D721Med (cell line): ENCODE data around the gene RBKS.
"Not testable (repeated sequence)": the region's sequence is repeated elsewhere in the genome, so short reads cannot be mapped to it uniquely, and the experiment has no call there.

ENCODE experiments used
- DNase-seq: peaks from one replicate; pipeline ENCODE4 v3.0.0; 2011; ENCODE audit warnings: low spot score; ENCODE audit not compliant: insufficient read length
- FAIRE-seq: peaks from 2 replicates; lab custom pipeline; 2011; peaks lifted over from hg19 to GRCh38; lab: Jason Lieb, UNC
- CTCF ChIP-seq: IDR thresholded peaks from 2 replicates; pipeline ENCODE4 v1.5.1; 2012; ENCODE audit warnings: mild to moderate bottlenecking, control low read depth; ENCODE audit not compliant: insufficient read depth; ENCODE audit errors: missing control alignments

The RBKS gene

GRCh38 chr2:27871802-27872201 lies 18.4 kb downstream of the RBKS start:
- TF ChIP-seq CTCF = no peak
- no peak for FAIRE-seq
- no peak for DNase-seq

- FAIRE-seq = no peak
- no peak for TF ChIP-seq CTCF
- no peak for DNase-seq
Measured at GRCh38 chr2:27870724-27871123, 19.5 kb downstream of the RBKS start.

- no peak for DNase-seq
- TF ChIP-seq CTCF = no peak
- no peak for FAIRE-seq
Measured at GRCh38 chr2:27869763-27870162, 20.4 kb downstream of the RBKS start.

GRCh38 chr2:27866237-27866636 lies 23.9 kb downstream of the RBKS start:
- FAIRE-seq (no peak), DNase-seq (no peak)

GRCh38 chr2:27863955-27864354 lies 26.2 kb downstream of the RBKS start:
- not testable (repeated sequence) for FAIRE-seq

More at GRCh38 chr2:27866237-27866636, 23.9 kb downstream of the RBKS start:
- TF ChIP-seq CTCF = no peak

GRCh38 chr2:27863146-27863545 lies 27.0 kb downstream of the RBKS start:
- DNase-seq (no peak), FAIRE-seq (no peak)
- no peak for TF ChIP-seq CTCF

More at GRCh38 chr2:27863955-27864354, 26.2 kb downstream of the RBKS start:
- DNase-seq = not testable (repeated sequence)

- no peak for FAIRE-seq
- DNase-seq = no peak
- no peak for TF ChIP-seq CTCF
Measured at GRCh38 chr2:27860111-27860510, 30.1 kb downstream of the RBKS start.

GRCh38 chr2:27857417-27858172 lies 32.6 kb downstream of the RBKS start:
- no peak for DNase-seq
- TF ChIP-seq CTCF = no peak
- no peak for FAIRE-seq
